Activated CD4-positive, alpha-beta T cell treated with anti-CD3 and anti-CD28 coated beads, Interleukin-2, amount 10 ng/mL, durations not matched to agents 7 days and 5 days (primary cell): ENCODE data around the gene CACNB4. TPM values are rescaled to one million over a fixed set of nuclear protein-coding genes. Genes with fewer than 3 reads are reported as not detected.

ENCODE experiments used
- CTCF ChIA-PET: fragments of 350-600 bp; sonication (Branson Sonifier 250); formaldehyde crosslinking; loops from one replicate; lab custom pipeline; 2021; ENCODE audit warnings: antibody characterized with exemption; lab: Charles Lee
- POLR2A ChIA-PET: fragments of 350-600 bp; sonication (Branson Sonifier 250); formaldehyde crosslinking; loops from one replicate; lab custom pipeline; 2021; ENCODE audit warnings: antibody characterized with exemption; lab: Charles Lee
- DNase-seq: peaks from one replicate; pipeline ENCODE4 v3.0.0-alpha.2; 2020
- H3K27ac Mint-ChIP-seq: one replicate; pipeline ENCODE4 v1.8.0; 2021; ENCODE audit warnings: mild to moderate bottlenecking, moderate library complexity, mixed read lengths
- H3K27me3 Mint-ChIP-seq: one replicate; pipeline ENCODE4 v1.8.0; 2021; ENCODE audit warnings: mixed read lengths
- H3K36me3 Mint-ChIP-seq: one replicate; pipeline ENCODE4 v1.8.0; 2021; ENCODE audit warnings: low read depth, mixed read lengths
- H3K4me1 Mint-ChIP-seq: one replicate; pipeline ENCODE4 v1.8.0; 2021; ENCODE audit warnings: mixed read lengths
- H3K4me3 Mint-ChIP-seq: one replicate; pipeline ENCODE4 v1.8.0; 2021; ENCODE audit warnings: mild to moderate bottlenecking, moderate library complexity, mixed read lengths
- H3K9me3 Mint-ChIP-seq: one replicate; pipeline ENCODE4 v1.8.0; 2021; ENCODE audit warnings: mixed read lengths
- total RNA-seq, 2 experiments: library from RNA; stranded (reverse); gene quantifications; one replicate each; pipeline ENCODE4 v1.2.3, GENCODE V29; 2021

CACNB4 gene
- total RNA-seq, 2 experiments from 2014 or later, result 0.12 to 0.21 TPM

DNA sequence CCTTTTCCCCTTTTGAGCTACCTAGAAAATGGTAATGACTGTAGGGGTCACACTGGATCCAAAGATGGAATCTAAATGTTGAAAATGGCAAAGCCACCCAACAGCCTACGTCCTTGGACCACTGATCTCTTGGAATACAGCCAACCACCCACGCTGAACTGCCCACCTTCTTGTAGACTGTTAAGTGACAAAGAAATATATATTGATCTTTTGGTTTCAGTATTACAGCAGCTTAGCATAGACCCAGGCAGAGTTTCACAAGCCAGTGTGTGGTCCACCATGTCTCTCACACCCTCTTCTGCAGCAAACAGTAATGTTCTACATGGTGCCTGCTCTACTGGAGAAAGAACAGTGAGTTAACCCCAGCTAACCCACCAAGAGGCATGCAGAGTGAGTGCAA, 20.2 kb downstream of the CACNB4 start:
- Mint-ChIP-seq H3K36me3 (no peaks in the 10 kb centered on the region), H3K27ac (no peak overlapping the region), H3K4me1 (no peaks in the 10 kb centered on the region), H3K27me3 (peaks cover 2% of the 10 kb centered on the region), H3K9me3 (no peaks in the 10 kb centered on the region), H3K4me3 (no peak overlapping the region)
- DNase-seq, result no peak
- ChIA-PET CTCF (no interaction called here), POLR2A (no interaction called here)

DNA sequence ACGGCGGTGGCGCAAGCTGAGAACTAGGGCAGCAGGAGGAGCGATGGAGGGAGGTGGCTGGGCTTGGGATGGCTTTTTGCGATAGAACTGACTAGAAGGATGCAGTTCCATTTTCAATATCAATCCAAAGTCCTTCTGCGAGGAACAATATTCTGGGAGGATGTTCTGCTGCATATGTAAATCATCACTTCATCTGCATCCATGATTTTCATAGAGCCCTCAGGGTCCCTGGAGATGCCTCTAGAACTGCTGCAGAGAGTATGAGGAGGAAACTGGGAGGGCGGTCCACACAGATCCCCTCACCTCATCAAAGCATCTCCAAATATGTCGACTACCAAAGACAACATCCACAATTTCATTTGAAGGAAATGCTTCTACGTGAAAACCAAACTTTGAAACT, 20.8 kb downstream of the CACNB4 start:
- no peak for DNase-seq
- H3K36me3 Mint-ChIP-seq, result no peaks in the 10 kb centered on the region
- no peaks in the 10 kb centered on the region for H3K9me3 Mint-ChIP-seq
- H3K27ac Mint-ChIP-seq, result no peak overlapping the region
- CTCF ChIA-PET, result no interaction called here
- POLR2A ChIA-PET, result no interaction called here
- peaks cover 2% of the 10 kb centered on the region for H3K27me3 Mint-ChIP-seq
- no peak overlapping the region for H3K4me3 Mint-ChIP-seq
- no peaks in the 10 kb centered on the region for H3K4me1 Mint-ChIP-seq

DNA sequence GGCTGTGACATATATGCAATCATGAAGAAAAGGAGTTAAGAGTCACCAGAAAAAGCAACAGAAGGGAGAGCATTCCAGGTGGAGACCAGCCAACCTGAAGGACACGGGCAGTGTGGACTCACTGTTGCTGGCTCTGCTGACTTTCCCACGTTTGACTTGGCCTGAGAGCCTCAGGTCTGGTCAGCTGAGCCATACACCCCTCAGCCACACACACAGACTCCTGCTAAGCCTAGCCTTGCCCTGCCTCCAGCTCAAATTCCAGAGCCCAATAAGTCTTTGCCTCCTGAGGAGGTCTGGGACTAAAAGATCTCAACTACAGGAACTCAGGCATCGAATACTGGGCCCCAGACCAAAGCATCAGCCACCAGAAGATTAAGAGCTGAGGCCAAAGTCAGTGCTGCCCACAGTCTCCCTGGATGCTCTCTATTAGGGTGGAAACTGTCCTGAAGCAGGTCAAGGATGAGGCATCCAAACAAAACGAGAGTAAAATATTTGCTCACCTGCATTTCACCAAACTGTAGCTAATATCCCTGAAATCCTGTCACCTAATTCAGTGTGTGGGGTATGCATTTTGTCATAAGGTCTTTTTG, 23.3 kb downstream of the CACNB4 start:
- Mint-ChIP-seq H3K36me3 (no peaks in the 10 kb centered on the region), H3K27me3 (peaks cover 2% of the 10 kb centered on the region), H3K27ac (no peak overlapping the region), H3K4me3 (no peak overlapping the region), H3K4me1 (no peaks in the 10 kb centered on the region), H3K9me3 (no peaks in the 10 kb centered on the region)
- ChIA-PET CTCF (interaction anchor here (0.7 kb wide), 1 partner anchor 7 kb away, joined by 3 read pairs; no protein-coding TSS in a partner anchor), POLR2A (no interaction called here)
- DNase-seq, result no peak

DNA sequence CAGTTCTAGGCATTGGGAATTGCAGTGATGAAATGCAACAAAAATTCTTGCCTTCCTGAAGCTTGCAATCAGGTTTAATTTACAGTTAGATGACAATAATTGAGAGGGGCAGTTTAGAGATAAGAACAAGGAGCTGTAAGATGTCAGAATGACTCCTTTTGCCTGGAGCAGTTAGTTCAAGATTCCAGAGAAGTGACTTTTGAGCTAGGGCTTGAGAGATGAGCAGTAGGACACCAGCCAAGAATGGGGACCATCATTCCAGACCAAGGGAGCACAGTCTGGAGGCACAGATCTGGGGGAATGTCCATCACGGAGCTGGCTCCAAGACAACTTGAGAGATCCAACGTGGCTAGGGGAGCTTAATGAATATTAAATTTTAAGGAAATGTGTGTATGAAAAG, 26.8 kb downstream of the CACNB4 start:
- ChIA-PET POLR2A (no interaction called here), CTCF (no interaction called here)
- no peak overlapping the region for H3K4me3 Mint-ChIP-seq
- no peaks in the 10 kb centered on the region for H3K36me3 Mint-ChIP-seq
- H3K4me1 Mint-ChIP-seq, result no peaks in the 10 kb centered on the region
- peaks cover 2% of the 10 kb centered on the region for H3K27me3 Mint-ChIP-seq
- no peak overlapping the region for H3K27ac Mint-ChIP-seq
- no peak for DNase-seq
- no peaks in the 10 kb centered on the region for H3K9me3 Mint-ChIP-seq

DNA sequence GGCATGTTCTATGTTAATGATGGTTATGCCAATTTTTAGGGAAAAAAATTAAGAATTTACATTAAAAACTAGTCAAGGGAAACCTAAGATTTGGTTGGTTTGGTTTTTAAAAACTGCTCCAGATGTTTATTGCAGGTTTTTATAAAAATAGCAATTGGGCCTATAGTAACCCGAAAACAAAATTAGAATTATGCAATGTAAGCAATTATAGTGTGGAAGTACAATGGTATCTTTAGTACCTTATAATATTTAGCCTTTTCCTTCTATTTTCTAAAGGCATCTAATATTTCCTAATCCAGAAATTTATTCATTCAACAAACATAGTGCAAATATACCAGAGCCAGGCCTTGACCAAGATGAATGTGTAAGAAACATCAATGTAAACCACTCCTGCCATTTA, 27.3 kb downstream of the CACNB4 start:
- CTCF ChIA-PET, result no interaction called here
- Mint-ChIP-seq H3K36me3 (no peaks in the 10 kb centered on the region), H3K4me1 (no peaks in the 10 kb centered on the region), H3K9me3 (no peaks in the 10 kb centered on the region), H3K4me3 (no peak overlapping the region), H3K27ac (no peak overlapping the region), H3K27me3 (no peaks in the 10 kb centered on the region)
- POLR2A ChIA-PET, result no interaction called here
- no peak for DNase-seq

DNA sequence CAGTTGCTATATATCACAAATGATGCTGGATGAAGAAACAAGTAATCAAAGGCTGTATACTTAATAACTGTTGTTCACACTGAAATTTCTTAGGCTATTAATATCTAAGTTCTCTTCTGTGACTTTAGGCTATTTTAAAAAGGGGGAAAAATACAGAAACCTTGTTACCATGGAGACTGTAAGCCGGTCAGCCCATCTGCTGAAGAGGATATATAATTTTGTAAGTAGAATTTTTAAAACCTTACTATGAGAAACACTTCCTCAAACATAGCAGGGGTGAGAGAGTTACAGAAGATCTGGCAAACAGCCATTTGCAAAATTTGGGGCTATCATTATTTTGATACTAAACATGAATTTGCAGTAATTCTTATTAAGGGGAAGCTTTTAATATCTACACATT, 27.8 kb downstream of the CACNB4 start:
- Mint-ChIP-seq H3K4me3 (no peak overlapping the region), H3K27me3 (no peaks in the 10 kb centered on the region)
- POLR2A ChIA-PET, result no interaction called here

DNA sequence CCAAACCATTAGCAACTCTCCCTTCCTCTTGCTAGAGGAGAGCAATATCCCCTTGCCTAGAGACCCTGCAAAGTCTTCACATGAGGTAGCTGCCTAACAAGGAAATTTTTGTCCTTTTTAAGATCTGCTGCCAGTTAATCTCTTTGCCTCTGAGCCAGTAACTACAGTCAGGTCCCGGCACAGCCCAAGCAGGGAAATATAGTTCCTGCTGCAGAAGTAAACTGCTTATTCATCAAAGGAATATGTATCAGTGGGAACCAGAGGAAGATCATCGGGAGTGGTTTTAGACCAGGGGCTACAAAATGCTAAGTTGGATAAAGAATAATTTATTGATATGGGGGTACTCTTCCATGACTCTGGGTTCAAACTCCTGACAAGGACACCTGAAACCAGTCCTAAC, 30.6 kb downstream of the CACNB4 start:
- Mint-ChIP-seq H3K9me3 (no peaks in the 10 kb centered on the region), H3K4me1 (no peaks in the 10 kb centered on the region), H3K27me3 (no peaks in the 10 kb centered on the region), H3K4me3 (no peak overlapping the region), H3K27ac (no peak overlapping the region), H3K36me3 (no peaks in the 10 kb centered on the region)
- ChIA-PET POLR2A (no interaction called here), CTCF (interaction anchor here (0.6 kb wide), 1 partner anchor 8 kb away, joined by 3 read pairs; no protein-coding TSS in a partner anchor)
- DNase-seq, result no peak

More for the DNA sequence above, 27.8 kb downstream of the CACNB4 start:
- CTCF ChIA-PET, result no interaction called here
- Mint-ChIP-seq H3K36me3 (no peaks in the 10 kb centered on the region), H3K9me3 (no peaks in the 10 kb centered on the region), H3K27ac (no peak overlapping the region), H3K4me1 (no peaks in the 10 kb centered on the region)
- DNase-seq, result no peak

DNA sequence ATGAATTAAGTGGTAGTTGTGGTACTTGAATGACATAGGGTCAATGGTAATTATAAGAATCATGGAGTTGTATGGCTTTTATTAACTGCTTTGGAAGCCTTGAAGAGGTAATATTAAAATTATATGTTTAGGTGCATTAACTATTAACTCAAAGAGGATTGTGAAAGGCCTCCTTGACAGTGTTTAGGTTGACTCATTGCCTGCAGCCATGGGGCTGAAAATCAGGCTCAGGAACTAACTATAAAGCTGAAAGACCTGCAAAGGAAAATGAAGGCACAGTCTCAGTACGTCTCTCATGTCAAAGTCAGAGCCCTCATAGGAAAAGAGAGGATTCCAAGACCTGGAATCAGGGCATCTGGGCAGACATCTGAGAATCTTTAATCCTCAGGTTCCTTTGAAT, 31.0 kb downstream of the CACNB4 start:
- ChIA-PET CTCF (no interaction called here), POLR2A (no interaction called here)
- no peak overlapping the region for H3K27ac Mint-ChIP-seq
- H3K4me1 Mint-ChIP-seq, result no peaks in the 10 kb centered on the region
- peaks cover 1% of the 10 kb centered on the region for H3K27me3 Mint-ChIP-seq
- DNase-seq, result no peak
- H3K4me3 Mint-ChIP-seq, result no peak overlapping the region
- no peaks in the 10 kb centered on the region for H3K36me3 Mint-ChIP-seq
- H3K9me3 Mint-ChIP-seq, result no peaks in the 10 kb centered on the region

DNA sequence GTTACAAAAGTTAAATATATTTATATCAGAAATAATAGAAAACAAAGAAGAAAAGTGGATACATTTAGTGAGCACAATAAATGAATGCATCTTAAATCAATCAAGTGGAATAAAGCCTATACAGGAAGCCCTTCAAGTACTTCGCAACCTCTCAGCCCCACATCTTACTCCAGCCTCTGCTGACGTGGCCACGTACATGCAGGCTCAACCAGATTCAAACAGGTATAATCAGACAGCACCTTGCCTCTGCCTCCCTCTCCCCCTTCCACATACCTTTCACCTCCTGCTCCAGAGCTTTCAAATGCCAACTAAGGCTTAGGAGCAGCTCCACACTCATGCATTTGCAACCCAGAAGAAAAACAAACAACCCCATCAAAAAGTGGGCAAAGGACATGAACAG, 32.9 kb downstream of the CACNB4 start:
- no peak for DNase-seq
- H3K36me3 Mint-ChIP-seq, result no peaks in the 10 kb centered on the region
- H3K27ac Mint-ChIP-seq, result no peak overlapping the region
- no peaks in the 10 kb centered on the region for H3K9me3 Mint-ChIP-seq
- ChIA-PET CTCF (no interaction called here), POLR2A (no interaction called here)
- no peak overlapping the region for H3K4me3 Mint-ChIP-seq
- H3K4me1 Mint-ChIP-seq, result no peaks in the 10 kb centered on the region
- H3K27me3 Mint-ChIP-seq, result peaks cover 5% of the 10 kb centered on the region

DNA sequence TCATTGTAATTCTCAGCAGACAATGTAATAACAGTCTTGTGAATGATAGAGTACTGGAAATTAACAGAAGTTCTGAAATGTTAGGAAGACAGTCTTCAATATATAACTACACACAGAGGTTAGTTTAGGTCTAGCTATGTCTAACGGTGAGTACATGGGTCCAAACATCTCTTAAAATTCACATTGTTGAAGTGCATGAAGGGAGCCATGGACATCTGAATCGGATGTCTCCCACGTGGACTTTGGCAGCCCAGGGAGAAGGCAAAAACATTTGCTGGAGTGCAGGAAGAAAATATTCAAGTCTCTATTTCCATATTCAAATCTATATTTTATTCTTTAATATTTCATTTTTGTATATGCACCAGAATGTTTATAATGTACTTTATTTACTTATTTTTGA, 34.8 kb downstream of the CACNB4 start:
- H3K27me3 Mint-ChIP-seq, result peaks cover 5% of the 10 kb centered on the region

DNA sequence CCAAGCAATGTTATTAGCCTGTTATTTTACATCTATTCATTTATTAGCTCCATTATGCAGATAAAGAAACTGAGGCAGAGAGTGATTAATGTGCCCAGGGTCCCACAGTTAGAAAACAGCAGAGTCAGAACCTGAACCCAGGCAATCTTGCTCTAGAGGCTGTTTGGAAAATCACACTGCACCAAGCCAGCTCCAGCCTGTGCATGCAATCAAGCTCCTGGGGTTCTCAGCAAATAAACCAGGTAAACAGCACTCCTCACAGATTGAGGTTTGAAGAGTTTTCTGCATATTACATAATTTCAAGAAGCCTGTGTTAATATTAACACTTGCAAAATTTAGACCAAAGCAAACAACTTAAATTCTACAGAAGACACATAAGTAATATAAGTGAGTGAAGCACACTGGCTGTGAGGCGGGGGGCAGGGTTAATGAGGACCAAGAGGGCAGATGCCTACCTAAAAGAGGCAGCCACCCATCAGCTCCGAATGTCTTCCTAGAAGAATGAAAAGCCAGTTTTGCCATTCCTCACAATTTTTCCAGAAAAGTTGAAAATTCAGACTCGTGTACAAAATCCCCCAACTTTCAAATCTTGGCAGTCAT, 35.4 kb downstream of the CACNB4 start:
- no peak for DNase-seq
- Mint-ChIP-seq H3K27me3 (peaks cover 5% of the 10 kb centered on the region), H3K36me3 (no peaks in the 10 kb centered on the region), H3K4me3 (no peak overlapping the region), H3K27ac (no peak overlapping the region), H3K4me1 (no peaks in the 10 kb centered on the region), H3K9me3 (no peaks in the 10 kb centered on the region)
- CTCF ChIA-PET, result no interaction called here
- POLR2A ChIA-PET, result no interaction called here

More for the DNA sequence above, 34.8 kb downstream of the CACNB4 start:
- POLR2A ChIA-PET, result no interaction called here
- CTCF ChIA-PET, result no interaction called here
- Mint-ChIP-seq H3K27ac (no peak overlapping the region), H3K4me1 (no peaks in the 10 kb centered on the region), H3K36me3 (no peaks in the 10 kb centered on the region), H3K4me3 (no peak overlapping the region), H3K9me3 (no peaks in the 10 kb centered on the region)
- DNase-seq, result no peak

DNA sequence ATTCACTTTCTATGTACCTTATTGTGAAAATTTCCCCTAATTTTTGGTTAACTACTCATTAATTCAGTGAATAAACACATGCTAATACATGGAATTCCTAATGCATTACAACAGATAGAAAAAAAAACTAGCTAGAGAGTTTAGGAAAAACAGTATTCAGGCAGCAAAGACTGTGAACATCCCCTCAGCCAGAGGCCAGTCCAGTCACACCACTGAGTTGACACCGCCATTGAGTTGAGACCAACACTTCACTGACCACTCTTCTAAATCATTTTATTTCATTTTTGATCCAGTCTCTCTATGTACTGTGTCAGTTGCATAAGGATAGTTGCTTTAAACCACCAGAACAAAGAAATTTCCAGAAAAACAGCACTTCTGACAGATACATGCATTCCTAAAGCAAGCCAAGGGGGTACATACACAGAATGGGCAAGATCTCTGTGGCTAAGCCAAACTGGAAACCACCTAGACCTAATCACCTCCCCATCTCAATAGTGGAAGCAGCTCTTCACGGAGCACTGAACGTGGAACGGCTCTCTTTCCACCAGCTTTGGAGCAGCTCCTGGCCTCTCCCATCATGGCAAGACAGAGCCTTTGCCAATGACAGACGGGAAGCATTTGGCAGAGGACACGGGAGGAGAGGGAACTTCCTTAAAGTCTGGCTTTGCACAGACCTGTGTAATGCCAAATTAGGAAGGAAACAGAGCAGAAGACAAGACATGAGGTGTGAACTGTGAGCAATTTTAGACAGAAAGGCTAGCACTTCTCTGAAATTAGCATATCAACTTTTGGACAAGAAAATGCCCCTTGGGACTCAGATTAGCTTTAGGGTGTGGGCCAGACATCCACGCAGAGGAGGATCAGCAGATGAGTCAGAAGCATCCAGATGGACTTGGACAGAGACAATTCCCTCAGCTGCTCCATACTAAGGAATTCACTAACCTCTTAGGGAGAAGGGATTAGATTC, 36.4 kb downstream of the CACNB4 start:
- H3K9me3 Mint-ChIP-seq, result no peaks in the 10 kb centered on the region
- no peak for DNase-seq
- ChIA-PET POLR2A (no interaction called here), CTCF (no interaction called here)
- H3K27ac Mint-ChIP-seq, result no peak overlapping the region
- H3K4me3 Mint-ChIP-seq, result no peak overlapping the region
- H3K4me1 Mint-ChIP-seq, result no peaks in the 10 kb centered on the region
- peaks cover 5% of the 10 kb centered on the region for H3K27me3 Mint-ChIP-seq
- H3K36me3 Mint-ChIP-seq, result no peaks in the 10 kb centered on the region

DNA sequence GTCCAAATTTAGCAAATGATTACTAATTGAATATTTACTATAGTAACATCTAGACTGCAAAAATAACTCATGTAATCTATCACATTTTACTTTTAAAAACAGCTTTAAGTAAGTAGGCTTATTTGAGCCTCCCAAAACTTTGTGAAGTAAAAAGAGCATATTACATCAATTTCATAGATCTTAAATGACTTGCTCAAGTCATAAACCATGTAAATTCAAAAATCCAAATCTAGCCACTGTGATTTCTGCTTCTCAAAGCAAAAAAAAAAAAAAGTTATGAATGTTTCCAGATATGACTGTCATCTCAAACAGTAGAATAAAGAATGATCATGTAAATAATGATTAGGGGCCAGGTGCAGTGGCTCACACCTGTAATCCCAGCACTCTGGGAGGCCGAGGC, 37.5 kb downstream of the CACNB4 start:
- Mint-ChIP-seq H3K27ac (no peak overlapping the region), H3K36me3 (no peaks in the 10 kb centered on the region), H3K4me1 (no peaks in the 10 kb centered on the region), H3K27me3 (peaks cover 5% of the 10 kb centered on the region), H3K9me3 (no peaks in the 10 kb centered on the region), H3K4me3 (no peak overlapping the region)
- ChIA-PET CTCF (no interaction called here), POLR2A (no interaction called here)
- DNase-seq, result no peak
